ENCODE results near the gene TMCC1. TPM values are rescaled to one million over a fixed set of nuclear protein-coding genes. Genes with fewer than 3 reads are reported as not detected.
"Not testable (repeated sequence)": the region's sequence is repeated elsewhere in the genome, so short reads cannot be mapped to it uniquely, and the experiment has no call there.

Gene TMCC1
- total RNA-seq, 1 donor from 2014 or later, result 56.1 TPM

DNA sequence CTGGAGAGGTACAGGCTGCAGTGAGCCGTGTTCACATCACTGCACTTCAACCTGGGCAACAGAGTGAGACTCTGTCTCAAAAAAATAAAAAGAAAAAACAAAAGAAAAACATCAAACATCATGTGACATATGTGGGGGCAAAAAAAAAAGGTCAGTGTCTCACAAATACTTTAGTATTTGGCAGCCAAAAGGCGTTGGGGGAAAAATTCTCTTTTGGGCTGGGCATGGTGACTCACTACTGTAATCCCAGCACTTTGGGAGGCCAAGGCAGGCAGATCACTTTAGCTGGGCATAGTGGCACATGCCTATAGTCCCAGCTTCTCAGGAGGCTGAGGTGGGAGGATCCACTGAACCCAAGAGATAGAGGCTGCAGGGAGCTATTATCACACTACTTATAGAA, 47.6 kb downstream of the TMCC1 start:
- intact Hi-C loops (cut with DNase I), result no loop called here
- ATAC-seq, result no peak

DNA sequence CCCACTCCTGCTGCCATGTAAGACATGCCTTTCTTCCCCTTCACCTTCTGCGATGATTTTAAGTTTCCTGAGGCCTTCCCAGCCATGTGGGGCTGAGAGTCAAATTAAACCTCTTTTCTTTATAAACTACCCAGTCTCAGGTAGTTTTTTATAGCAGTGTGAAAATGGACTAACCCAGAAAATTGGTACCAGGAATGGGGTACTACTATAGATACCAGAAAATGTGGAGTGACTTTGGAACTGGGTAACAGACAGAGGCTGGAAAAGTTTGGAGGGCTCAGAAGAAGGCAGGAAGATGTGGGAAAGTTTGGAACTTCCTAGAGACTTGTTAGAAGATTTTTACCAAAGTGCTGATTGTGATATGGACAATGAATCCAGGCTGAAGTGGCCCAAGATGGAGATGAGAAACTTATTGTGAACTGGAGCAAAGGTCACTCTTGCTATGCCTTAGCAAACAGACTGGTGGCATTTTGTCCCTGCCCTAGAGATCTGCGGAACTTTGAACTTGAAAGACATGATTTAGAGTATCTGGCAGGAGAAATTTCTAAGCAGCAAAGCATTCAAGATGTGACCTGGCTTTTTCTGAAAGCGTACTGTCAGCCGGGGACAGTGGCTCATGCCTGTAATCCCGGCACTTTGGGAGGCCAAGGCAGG, 52.7 kb downstream of the TMCC1 start:
- intact Hi-C loops (cut with DNase I), result no loop called here
- no peak for ATAC-seq
- no peak for DNase-seq (ENCODE audit: low spot score)

More for the DNA sequence above, 47.6 kb downstream of the TMCC1 start:
- no peak for DNase-seq (ENCODE audit: low spot score)

DNA sequence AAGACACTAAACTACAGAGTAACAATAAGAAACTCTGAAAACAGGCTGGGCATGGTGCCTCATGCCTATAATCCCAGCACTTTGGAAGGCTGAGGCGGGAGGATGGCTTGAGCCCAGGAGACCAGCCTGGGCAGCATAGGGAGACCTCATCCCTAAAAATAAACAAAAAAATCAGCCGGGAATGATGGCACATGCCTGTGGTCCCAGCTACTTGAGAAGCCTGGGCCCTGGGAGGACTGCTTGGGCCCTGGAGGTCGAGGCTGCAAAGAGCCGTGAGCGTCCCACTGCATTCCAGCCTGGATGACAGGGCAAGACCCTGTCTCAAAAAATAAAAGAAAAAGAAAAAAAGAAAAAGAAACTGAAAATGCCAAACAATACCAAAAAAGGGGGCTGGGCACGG, 55.4 kb downstream of the TMCC1 start:
- DNase-seq (ENCODE audit: low spot score) (no peak), ATAC-seq (no peak)
- intact Hi-C loops (cut with DNase I), result no loop called here

DNA sequence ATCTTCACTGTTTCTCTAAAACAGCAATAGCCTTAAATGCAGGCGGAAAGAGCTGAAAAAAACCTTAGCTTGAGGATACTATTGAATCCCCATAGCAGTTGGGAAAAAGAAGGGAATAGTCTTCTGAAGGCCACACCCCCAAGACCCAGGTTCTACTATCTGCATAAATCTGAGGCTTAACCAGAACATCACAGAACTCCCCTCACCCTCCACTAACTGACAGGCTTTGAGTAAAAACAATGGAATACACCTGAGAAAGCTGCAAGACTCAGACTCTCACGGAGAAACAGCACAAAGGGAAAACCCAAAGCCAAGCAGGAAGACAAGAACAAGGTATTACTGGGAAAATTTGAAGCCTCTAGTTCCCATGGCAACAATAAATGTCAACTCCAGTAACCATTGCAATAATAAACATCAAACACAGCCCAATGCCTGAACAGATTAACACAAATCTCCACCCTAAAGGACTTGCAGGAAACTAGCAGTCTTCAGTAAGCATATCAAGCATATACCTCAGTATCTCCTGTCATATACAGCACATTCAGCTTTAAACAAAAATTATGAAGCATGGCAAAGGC, 56.4 kb downstream of the TMCC1 start:
- no peak for DNase-seq (ENCODE audit: low spot score)
- no peak for ATAC-seq
- intact Hi-C loops (cut with DNase I), result no loop called here

DNA sequence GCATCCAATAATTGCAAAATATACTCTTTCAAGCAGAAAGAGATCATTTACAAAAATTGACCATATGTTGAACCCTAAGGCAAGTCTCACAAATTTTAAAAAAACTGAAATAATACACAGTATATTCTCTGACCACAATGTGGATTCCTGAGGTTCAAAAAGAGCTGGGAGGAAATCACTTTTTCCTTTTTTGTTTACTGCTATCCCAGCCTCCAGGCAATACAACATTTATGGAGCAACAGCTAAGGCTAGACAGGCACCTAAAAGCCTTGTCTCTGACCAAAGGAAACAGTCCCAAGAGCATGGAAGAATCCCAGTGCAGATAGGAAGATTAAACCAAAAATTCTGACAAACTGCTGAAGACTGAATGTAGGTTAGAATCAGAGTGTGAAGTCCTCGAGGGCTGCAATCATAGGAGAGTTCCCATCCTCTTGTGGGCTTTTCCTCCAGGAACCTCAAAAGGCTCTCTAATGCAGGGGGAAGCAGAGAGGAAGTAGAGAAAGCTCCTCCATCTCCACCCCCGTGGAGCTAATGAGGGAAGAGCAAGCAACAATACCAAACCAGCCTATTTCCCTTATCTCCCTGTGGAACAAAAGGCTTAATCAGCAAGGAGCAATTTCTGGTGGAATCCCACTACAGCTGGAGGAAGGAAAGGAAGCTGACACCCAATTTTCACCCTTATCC, 57.0 kb downstream of the TMCC1 start:
- ATAC-seq, result no peak
- DNase-seq (ENCODE audit: low spot score), result no peak
- intact Hi-C loops (cut with DNase I), result no loop called here

DNA sequence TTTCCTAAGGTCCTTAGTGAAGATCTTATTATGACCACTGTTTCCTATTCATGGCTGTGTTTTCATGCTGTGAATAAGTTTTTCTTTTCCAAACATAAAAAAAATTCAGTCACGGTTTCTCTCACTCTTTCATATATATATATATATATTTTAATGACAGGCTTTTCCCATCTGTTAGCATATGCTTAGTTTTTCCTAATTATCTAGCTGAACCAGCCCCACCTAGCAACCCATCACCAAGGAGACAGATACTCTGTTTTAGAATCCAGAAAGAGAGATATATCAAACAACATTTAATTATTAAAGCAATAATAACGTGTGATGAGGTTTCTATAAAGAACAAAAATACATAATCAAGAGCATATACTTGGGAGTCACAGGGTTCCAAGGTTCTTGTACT, 58.3 kb downstream of the TMCC1 start:
- ATAC-seq (no peak), DNase-seq (ENCODE audit: low spot score) (no peak)
- intact Hi-C loops (cut with DNase I), result no loop called here

DNA sequence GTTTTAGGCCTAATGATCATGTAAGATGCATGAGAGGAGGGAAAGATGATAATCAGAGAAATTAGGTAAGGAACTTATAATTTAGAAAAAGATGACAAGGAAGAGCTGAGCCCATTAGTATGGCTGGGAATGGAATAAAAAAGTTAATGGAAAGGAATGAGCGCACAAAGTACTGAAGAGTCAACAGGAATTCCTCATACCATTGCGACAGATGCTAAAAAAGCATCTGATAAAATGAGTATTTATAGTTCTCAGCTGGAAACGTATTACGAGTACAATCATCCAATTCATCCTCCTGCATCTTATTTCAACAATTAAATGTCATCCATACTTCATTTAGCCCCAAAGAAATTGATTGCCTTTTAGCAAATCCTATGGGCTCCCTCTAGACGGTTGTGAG, 58.9 kb downstream of the TMCC1 start:
- no peak for DNase-seq (ENCODE audit: low spot score)
- ATAC-seq, result no peak
- intact Hi-C loops (cut with DNase I), result no loop called here

DNA sequence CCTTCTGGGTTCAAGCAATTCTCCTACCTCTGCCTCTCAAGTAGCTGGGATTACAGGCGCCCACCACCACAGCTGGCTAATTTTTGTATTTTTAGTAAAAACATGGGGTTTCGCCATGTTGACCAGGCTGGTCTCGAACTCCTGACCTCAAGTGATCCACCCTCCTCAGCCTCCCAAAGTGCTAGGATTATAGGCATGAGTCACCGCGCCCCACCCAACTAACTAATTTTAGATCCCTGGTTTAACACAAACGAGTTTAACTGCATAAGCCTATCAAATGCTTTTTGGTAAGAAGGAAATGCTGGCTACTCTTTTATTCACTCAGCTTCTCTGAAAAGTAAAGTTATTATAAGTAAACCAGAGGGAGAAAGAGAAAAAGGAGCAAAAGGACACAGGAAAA, 61.6 kb downstream of the TMCC1 start:
- ATAC-seq; intact Hi-C loops (cut with DNase I); DNase-seq (ENCODE audit: low spot score): not testable (repeated sequence)

DNA sequence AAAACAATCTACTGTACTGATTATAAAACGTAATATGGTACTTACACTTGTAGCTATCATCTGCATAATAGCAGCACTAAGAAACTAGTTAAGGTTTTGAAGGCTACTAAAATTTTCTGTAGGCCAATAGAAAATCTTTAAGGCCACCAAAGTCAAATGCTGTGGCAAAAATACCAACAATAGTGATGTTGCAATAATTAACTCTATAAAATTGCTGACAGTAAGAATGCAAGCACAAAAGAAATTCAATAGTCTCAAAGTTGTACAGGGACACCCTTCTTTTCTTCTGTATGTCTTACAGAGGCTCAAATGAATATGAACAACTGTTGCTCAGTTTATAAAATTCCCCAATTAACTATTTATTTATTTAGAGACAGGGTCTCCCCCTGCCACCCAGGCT, 62.0 kb downstream of the TMCC1 start:
- ATAC-seq (no peak), DNase-seq (ENCODE audit: low spot score) (no peak)
- intact Hi-C loops (cut with DNase I), result no loop called here

DNA sequence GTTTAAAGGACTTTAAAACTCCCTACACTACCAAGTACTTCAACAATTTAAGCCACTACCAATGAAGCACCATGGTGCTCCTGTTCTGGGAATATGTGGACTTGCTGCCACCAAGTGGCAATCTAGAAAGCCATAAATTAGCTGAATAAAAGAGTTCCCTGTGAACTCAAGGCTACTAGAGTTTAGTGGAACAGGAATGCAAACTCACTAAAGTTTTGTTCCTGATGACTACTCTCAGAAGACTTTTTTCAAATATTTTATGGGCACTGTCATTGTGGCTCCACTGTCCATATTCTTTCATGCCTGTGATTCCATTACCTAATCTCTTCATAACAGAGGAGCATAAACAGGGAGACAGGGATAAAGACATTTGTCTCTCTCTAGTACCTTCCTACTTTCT, 63.9 kb downstream of the TMCC1 start:
- ATAC-seq (peak; percentile 94), DNase-seq (ENCODE audit: low spot score) (no peak)
- intact Hi-C loops (cut with DNase I), result loop anchor here (5.0 to 10.0 kb wide), 2 partner anchors 182 to 345 kb away; no protein-coding TSS in a partner anchor

DNA sequence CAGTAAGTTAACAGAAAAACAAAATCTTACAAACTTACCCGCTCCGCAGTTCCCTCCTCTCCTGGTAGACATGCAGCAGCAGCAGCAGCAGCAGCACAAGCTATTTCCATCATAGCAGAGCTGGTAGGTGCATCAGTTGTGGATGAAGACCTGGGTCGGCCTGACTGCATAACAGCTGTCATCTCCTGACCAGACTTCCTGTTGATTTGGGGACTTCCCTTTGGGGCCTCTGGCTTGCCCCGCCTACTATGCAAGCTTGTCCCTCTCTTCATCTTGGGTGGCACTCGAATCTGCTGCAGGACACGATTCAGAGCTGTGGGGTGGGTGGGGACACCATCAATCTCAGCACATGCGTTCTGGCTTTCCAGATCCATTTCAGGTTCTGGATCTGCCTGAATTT, 65.7 kb downstream of the TMCC1 start:
- intact Hi-C loops (cut with DNase I), result loop anchor here (5.0 to 10.0 kb wide), 2 partner anchors 180 to 343 kb away; no protein-coding TSS in a partner anchor
- no peak for ATAC-seq
- DNase-seq (ENCODE audit: low spot score), result no peak

DNA sequence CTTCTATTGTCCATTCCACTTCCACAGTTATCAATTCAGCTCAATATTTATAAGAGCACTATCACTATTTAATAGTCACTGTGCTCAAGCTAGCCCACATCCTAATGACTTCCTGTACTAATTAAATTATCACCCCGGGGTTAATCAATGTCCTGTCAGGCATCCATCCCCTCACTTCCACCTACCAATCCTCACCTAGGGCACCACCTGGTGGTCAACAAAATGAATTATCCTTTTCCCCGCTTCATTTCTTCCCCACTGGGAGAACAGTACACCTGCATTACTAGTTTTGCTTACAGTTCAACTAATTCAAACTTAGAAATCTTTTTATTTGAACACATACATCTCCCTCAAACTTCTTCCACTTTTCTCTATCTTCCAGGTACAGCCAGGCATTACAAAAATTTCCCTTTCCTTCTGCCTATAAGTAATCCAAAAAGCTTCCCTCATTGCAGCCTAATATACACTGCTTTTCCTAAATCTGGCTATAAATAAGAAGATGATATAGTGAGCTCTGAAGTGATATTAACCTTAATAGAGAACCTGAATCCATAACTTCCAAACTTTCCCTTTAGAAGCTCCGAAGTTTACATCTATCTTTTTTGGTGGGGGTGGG, 68.5 kb downstream of the TMCC1 start:
- ATAC-seq, result peak; percentile 42
- intact Hi-C loops (cut with DNase I), result loop anchor here (5.0 to 10.0 kb wide), 2 partner anchors 178 to 340 kb away; no protein-coding TSS in a partner anchor

DNA sequence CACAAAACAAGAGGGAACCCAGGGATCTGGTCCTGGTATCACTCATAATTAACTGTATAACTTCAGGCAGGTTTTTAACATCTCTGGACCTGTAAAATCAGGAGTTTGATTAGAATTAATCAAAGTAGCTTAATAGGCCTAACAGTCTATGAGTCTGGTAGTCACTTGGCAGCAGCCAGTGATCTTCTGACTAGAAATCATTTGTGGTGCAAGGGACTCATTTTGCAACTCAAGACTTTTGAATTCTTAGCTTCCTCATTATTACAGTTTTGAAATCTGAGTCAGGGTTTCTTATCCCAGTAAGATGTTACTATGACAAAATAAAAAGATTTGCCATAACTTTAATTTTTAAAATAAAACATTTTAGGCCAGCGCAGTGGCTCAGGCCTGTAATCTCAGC, 70.8 kb downstream of the TMCC1 start:
- DNase-seq (ENCODE audit: low spot score) (no peak), ATAC-seq (peak; percentile 81)
- intact Hi-C loops (cut with DNase I), result loop anchor here (10.0 kb wide), 1 partner anchor 338 kb away; no protein-coding TSS in a partner anchor

More for the DNA sequence above, 68.5 kb downstream of the TMCC1 start:
- DNase-seq (ENCODE audit: low spot score), result no peak

DNA sequence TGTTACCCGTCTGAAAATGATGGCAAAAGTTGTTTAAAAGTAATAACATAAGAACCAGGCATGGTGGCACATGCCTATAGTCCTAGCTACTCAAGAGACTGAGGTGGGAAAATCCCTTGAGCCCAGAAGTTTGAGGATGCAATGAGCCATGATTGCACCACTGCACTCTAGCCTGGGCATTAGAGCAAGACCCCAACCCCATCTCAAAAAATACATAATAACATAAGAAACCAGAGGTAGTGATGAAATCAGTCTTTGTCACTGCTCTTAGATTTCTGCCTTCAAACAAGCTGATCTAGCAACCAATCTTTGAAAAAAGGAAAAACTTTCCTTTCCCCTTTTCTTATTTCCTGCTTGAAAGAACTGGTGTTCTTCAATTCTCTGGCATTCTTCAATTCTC, 71.3 kb downstream of the TMCC1 start:
- intact Hi-C loops (cut with DNase I), result loop anchor here (10.0 kb wide), 1 partner anchor 337 kb away; no protein-coding TSS in a partner anchor
- DNase-seq (ENCODE audit: low spot score) (no peak), ATAC-seq (no peak)

DNA sequence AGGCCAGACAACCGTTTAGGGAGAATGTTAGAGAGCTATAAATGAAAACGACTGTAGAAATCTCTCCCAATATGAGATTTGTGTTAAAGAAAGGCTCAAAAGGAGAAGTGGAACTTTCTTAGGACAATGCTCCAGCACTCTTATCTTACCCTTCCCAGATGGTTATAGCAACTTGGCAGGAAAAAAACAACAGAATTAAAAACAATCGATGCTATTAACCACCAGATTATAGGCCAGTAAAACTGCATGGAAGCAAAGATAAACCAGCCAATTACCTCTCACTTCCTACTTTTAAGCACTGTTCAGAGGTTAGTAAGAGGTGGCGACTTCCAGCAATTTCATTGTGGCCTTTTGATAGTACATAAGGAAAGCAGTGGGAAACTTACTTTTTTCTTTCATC, 72.9 kb downstream of the TMCC1 start:
- intact Hi-C loops (cut with DNase I), result loop anchor here (10.0 kb wide), 1 partner anchor 336 kb away; no protein-coding TSS in a partner anchor
- DNase-seq (ENCODE audit: low spot score) (no peak), ATAC-seq (no peak)

DNA sequence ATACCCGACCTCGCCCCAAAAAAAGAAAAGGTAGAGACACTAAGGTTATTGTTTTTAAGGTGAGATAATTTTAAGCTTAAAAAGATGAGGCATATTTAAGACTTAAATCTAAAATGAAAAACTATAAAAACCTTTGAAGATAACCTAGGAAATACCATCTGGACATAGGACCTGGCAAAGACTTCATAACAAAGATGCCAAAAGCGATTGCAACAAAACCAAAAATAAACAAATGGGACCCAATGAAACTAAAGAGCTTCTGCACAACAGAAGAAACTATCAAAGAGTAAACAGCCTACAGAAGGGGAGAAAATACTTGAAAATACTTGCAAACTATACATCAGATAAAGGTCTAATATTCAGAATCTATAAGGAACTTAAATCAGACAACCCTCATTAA, 80.9 kb downstream of the TMCC1 start:
- no peak for DNase-seq (ENCODE audit: low spot score)
- no peak for ATAC-seq
- intact Hi-C loops (cut with DNase I), result no loop called here

DNA sequence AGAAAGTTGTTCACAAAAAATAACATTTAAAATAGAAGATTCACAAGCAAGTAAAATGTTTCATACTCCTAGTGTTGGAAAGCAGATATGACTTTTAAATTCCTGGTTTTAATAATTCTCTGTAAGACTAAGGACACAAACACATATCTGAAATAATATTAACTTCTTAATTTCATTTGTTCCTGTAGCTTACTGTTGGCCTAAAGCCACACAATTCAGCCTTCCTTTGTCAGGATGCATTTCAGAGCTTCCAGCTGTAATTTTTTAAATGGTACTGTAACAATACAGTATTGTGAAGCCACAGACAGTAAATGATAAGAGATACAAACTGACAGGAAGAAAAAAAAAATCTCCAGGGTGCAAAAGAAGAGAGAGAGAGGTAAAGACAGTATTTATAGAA, 84.2 kb downstream of the TMCC1 start:
- intact Hi-C loops (cut with DNase I), result no loop called here
- no peak for DNase-seq (ENCODE audit: low spot score)
- no peak for ATAC-seq

DNA sequence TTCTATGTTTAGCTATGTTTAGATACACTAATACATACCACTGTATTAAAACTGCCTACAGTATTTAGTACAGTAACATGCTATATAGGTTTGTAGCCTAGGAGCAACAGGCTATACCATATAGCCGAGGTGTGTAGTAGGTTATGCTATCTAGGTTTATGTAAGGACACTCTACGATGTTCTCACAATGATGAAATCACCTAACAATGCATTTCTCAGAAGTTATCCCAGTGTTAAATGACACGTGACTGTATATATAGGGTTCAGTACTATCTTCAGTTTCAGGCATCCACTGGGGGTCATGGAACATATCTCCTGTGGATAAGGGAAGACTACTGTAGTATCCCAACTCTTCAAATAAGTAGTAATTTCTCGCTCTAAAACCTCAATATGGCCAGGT, 97.4 kb downstream of the TMCC1 start:
- intact Hi-C loops (cut with DNase I), result no loop called here
- DNase-seq (ENCODE audit: low spot score) (no peak), ATAC-seq (no peak)

DNA sequence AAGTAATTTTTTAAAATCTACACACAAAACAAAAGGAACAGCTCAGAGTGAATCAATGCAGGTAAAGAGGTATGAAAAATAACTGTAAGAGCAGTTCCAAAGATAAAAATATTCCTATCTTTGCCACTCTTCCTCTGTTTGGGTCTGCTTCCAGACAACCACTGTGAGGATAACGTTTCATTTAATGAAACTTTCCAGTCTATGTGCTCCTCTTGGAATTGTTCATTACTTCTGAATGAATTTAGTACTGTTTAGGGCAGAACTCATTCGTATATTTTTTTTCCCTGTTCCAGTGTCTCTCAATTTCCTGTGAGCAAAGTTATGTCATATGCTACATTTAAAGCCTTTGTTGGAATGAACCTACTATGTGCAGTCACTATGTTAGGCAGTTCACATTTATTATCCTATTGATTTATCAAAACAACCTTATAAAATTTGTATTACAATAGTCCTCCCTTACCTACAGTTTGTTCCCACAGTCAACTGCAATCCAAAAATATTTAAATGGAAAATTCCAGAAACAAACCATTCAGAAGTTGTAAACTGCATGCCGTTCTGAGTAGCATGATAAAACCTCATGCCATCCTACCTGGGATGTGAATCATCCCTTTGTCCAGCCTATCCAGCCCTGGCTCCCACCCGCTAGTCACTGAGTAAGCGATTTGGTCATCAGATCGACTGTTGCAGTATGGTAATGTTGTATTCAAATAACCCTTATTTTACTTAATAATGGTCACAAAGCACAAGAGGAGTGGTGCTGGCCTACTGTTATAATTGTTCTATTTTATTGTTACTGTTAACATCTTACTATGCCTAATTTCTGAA, 98.1 kb downstream of the TMCC1 start:
- ATAC-seq, result no peak
- intact Hi-C loops (cut with DNase I), result no loop called here
- DNase-seq (ENCODE audit: low spot score), result no peak

All from sciatic nerve (tissue), 2 donors.